Dermis blood vessel endothelial cell (primary cell): ENCODE measurements around the gene RBM33. TPM values are rescaled to one million over a fixed set of nuclear protein-coding genes. Genes with fewer than 3 reads are reported as not detected.
A peak's percentile ranks its signal among the peaks of the same experiment; 100 is the strongest.

Source experiments
- DNase-seq: peaks from one replicate; pipeline ENCODE4 v3.0.0; 2010
- total RNA-seq: library from RNA; depleted of rRNA; stranded (reverse); fragments of >200 nt; gene quantifications from 2 replicates; pipeline ENCODE4 v1.2.3, GENCODE V29; 2014

The RBM33 gene
- total RNA-seq, 1 donor from 2014 or later = 23.1 TPM

DNA sequence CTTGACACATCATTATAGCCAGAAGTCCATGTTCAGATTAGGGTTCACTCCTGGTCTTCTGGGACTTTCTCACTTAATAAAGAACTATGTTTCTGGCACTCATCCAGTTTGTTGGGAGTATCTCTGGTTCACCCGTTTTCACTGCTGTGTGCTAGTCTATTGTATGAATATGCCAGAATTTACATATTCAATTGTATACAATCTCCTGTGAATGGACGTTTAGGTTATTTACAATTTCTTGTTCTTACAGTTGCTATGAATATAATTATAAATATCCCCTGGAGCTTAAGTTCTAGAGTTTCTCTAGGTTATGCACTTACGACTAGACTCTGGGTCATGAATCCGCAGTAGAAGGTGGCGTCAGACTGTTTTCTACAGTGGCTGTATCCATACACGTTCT is 20.0 kb upstream of the RBM33 start:
- DNase-seq = no peak

DNA sequence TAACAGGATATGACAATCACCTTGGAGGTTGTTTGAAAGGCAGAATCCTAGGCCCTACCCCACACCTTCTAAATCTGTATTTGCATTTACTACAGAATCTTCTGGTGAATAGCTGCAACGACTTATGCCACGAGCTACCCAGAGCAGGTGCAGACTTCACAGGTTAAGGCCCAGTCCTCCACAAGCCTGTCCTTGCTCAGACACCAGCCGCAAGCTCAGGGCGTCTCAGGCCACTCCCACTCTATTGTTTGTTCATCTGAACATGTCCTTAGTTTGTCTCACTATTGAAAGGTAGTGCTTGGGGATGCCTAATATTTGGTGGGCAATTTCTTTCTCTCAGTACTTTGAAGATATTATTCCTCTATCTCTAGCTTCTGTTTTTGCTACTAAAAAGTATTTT is 18.9 kb upstream of the RBM33 start:
- no peak for DNase-seq

DNA sequence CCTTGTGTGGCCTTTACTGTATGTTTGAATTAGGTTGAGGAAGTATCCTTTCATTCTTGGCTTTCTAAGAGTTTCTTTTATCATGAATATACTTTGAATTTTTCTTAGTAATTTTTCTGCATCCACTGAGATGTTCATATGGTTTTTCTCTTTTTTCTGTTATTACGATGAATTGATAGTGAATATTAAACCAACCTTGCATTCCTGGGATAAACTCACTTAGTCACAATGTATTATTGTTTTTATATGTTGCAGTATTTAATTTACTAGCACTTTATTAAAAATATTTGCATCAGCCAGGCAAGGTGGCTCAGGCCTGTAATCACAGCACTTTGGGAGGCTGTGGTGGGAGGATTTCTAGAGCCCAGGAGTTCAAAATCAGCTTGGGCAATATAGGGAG is 15.3 kb upstream of the RBM33 start:
- no peak for DNase-seq

DNA sequence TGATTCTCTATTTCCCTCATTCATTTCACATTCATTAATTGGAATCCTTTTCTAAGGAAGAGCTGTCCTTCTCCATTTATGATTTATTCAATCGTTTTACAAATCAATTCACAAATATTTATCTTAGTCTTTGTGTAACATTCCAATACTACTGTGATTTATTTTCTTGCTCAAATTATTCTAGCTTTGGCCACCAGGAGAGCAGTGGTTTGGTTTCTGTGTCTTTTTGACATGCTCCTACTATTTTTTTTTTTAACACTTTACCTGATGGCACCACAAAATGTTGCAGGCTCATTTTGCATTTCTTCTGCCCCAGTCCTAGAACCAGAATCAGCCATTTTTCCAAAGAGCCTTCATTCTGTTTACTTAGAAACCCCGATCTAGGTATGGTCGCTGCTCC is 13.3 kb upstream of the RBM33 start:
- no peak for DNase-seq

DNA sequence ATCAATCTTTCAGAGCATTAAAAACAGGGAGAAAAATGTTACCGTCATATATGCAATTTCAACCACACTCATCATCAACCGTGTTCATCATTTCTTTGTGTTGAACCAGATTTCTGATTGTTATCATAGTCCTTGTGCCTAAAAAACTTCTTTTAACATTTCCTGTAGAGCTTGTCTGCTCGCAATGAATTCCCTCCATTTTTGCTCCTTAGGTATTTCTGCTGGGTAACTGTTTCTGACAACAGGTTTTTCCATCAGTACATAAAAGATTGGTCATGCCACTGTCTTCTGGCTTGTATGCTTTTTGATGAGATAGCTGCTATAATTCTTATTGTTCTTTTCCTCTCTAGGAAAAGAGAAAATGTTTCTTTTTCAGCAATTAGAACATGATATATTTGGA is 8.6 kb upstream of the RBM33 start:
- no peak for DNase-seq

DNA sequence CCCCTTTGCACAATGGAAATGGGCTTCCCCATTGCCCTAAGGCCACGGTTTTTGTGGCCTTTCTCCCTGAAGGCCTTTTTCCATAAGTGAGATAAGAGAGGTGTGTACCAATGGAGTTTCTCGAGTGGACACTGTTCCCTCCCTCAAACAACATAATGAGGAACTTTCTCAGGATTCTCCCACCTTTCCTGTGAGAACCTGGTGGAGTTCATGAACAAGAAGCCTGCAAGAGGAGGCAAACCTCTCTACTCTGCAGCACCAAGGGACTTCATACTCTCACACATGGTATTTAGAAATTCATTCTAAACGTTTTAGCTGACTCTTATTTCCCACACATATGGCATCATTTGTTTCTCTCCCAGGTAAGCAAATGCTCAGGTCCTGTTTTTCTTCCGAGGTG is 7.3 kb upstream of the RBM33 start:
- no peak for DNase-seq

DNA sequence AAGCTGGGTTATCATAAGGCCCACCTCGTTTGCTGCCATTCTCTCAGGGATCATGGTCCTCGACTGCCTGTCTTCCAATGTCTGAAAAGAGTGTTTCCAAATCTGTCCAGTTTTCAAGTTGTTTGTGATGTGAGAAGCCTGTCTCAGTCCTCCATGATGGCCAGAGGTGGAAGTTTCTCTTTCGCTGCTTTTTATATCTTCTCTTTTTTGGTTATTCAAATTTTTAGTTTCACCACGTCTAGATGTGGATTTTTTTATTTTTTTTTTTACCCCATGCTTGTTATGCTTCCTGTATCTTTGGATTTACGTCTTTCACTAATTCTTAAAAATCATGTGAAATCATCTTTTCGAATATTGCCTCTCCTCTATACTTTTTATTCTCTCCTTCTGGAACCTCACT is 6.1 kb upstream of the RBM33 start:
- no peak for DNase-seq

DNA sequence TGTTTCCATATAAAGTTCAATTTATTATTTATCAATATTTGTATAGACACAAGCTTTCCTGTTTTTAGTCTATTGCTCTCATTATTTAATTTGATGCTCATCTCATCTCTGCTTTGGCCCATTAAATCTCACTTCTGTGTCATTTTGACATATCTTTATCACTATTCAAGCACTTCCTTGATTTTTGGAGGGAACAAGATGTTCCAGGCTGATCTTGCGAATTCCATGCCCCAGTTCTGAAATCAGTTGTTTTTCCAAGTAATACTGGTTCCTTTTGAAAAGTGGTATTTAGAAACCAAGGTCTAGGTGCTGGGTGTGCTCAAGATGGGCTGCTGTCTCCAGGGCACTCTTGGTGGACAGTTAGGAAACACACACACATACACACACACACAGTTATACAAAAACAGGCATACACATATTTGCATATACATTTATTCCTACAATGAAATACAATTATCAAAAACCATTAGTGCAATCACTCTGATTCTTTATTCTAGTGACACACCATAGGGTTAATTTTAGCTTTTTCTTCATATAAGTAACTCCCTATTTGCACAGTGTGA is 4.4 kb upstream of the RBM33 start:
- no peak for DNase-seq

DNA sequence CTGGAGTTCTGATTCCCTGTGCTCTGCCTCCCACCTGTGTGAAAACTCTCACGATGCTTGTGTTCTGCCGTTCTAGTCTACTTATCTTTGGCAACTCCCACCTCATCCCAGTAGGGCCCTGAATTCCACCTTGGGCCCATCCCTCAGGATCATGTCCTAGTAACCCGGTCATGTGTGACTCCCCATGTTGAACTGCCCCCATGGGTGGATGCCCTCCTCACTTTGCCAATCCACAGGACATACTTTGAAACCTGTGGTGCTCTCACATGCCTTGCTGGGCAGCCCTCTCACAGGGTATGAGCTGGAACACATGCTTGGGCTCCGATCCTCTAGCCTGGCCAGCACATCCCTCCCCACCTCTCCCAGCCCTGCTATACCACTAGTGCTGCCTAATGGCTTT is 3.8 kb upstream of the RBM33 start:
- no peak for DNase-seq

DNA sequence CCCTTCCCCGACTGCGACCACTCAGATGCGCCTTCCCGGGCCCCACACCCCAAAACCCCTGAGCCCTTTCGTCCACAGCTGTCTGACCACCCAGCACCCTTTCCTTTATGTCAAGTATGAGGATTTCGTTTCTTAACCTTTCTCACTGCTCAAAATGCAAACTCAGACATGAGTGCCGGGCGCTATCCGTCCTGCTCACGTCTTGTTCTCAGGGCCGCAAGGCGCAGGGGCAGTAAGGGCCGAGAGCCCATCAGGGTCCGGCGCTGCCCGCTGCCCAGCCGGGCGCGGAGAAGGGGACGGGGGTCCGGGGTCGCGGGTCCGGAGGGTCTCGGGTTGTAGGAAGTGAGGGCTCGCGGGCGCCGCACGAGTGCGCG is 670 bp upstream of the RBM33 start:
- DNase-seq = no peak

DNA sequence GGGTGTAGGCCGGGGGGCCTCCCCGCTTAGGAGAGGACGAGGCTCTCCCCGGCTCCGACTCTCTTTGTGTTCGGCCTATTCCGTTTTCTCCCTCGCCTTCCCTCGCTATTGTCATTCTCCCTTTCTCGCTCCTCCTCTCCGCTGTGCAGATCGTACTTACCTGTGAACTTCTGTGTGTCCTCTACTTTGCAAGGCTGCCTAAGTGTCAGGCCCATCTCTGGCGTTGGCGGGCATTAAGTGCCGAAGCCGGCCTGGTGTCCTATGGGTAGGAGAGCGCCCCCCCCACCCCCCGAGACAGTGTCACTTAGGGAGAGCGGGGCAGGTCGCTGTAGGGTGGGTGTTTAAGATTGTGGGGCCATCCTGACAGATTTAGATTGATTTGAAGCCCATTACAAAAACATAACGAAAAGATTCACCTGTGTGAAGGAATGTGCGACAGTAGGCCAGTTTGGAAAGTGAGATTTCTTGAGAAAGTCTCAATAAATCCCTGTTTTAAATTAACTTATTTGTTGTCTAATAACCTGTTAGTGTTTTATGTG is 579 bp downstream of the RBM33 start:
- DNase-seq = peak; percentile 60

DNA sequence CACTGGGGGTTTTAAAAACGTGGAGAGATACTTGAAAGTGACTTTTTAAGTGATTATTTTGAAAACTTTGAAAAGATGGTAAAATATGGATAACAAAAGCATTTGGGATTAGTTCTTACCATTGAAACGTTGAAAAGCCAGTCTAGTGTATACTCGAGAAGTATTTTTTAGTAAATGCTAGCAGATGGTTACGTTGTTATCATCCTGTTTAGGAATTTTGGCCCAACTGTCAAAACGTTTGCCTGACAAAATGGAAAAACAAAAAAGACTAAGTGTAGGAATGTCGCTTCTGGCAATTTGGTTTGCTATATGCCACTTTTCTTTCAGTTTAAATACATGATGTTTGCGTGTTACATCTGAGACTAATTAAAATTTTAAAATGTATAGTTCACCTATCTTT is 1.2 kb downstream of the RBM33 start:
- no peak for DNase-seq

DNA sequence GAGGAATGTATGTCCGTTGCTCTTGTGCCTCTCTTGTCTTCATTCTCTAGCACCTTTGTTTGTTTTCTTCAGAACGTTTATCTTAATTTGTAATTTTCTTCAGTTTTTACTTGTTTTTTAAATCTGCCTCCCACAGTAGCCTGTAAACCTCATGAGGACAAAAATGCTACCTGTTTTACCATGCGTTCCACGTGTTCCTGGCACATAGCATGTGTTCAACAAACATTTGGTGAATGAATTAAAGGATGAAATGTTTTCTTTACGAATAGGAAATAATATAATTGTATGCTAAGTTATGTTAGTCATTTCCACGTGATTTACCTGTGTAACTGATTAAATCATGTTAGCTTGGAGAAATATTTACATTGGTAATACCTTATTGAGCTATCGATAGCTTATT is 2.2 kb downstream of the RBM33 start:
- DNase-seq = no peak

DNA sequence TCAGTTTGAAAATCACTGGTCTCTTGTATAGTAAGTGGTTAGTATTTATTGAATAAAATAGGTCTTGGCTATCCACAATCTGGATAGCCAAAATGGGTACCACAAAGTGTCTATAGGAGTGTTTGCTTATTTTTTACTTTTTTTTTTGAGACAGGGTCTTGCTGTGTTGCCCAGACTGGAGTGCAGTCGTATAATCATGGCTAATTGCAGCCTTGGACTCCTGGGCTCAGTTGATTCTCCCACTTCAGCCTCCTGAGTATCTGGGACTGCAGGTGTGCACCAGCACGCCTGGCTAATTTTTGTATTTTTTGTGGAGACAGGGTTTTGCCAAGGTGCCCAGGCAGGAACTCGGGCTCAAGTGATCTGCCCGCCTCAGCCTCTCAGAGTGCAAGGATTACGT is 2.8 kb downstream of the RBM33 start:
- DNase-seq = no peak

DNA sequence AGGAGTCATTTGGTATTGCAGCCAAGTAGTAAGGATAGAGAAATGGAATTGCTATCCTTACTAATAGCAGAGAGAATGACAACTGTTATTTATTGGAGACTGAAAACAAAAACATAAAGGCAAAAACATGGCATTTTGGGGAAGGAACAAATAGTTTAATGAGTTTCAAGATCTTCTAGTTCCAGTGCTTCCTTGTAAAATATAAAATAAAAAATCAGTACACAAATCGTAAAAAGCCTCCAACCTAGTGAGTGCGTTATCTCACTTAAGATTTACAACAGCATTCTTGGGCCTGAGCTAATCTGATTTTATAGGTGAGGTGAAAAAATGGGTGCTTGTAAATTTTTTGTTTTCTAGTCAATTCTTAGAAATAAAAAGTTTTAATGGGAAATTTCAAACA is 3.3 kb downstream of the RBM33 start:
- no peak for DNase-seq

DNA sequence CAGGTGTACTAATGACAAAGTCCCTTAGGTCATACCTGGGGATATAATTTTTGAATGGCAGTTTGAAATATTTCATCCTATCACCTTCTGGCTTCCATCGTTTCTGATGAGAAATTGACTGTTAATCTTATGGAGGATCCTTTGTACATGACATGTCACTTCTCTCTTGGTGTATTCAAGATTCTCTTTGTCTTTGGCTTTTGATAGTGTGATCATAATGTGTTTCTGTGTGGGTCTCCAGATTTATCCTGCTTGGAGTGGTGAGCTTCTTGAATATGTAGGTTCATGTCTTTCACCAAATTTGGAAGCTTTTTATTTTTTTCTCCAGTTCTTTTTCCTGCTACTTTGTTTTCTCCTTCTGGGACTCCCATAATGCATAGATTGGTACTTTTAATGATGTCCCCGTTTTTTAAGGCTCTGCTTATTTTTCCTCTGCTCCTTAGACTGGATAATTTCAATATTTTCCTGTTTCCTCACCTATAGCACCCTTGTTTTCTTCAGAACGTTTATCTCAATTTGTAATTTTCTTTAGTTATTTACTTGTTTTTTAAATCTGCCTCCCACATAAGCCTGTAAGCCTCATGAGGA is 4.4 kb downstream of the RBM33 start:
- DNase-seq = no peak

DNA sequence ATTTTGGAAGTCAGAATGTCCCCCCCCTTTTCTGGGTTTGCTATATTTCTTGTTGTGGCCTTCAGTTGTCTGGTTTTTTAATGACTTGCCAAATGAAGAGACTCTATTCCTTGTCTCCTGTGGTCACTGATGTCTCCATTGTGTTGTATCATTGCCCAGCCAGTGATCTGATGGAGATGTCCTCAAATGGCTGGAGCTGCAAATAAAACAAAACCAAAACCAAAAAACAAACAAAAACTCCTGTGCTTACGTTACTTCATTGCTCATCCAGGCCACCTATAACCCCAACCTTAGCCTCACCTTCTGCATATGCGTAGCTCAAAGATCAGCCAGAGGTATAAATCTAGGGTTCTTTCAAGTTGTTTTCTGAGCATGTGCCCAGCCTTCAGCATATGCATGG is 5.1 kb downstream of the RBM33 start:
- DNase-seq = no peak

DNA sequence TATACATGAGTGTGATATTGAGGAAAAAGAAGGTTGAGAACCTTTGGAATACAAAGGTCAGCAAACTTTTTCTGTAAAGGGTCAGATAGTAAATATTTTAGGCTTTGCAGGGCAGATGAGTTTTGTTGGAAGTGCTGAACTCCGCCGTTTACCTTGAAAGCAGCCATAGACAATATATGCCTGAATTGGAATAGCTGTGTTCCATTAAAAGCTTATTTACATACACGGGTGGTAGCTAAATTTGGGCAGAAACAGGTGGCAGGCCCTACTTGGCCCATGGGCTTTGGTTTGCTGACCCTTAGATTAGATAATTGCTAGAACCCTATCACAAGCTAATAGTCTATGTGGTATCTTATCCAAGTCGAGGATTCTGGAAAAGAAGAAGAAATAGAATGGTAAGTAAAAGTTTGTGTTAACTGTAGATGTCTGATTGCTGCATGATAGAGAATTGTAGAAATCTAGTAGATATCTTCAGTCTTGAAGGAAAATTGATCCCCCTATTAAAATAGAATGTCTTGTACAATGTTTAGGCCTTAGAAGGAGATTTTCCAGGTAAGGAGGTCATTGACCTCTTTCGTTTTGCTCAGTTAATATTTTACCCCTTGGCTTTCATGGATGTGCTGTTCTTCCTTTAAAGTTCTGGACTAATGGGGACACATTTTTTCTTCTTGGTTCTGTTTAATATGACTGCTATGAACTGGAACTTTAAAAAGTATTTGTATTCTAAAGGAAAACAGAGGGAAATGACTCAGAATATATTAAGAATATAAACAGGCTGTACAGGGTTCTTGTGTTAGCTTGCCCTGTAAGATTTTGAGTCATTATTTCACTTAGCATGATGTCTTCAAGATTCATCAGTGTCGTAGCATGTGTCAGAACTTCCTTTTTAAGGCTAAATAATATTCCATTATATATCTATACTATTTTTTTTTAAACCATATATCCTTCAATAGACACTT is 8.0 kb downstream of the RBM33 start:
- DNase-seq = peak; percentile 66

DNA sequence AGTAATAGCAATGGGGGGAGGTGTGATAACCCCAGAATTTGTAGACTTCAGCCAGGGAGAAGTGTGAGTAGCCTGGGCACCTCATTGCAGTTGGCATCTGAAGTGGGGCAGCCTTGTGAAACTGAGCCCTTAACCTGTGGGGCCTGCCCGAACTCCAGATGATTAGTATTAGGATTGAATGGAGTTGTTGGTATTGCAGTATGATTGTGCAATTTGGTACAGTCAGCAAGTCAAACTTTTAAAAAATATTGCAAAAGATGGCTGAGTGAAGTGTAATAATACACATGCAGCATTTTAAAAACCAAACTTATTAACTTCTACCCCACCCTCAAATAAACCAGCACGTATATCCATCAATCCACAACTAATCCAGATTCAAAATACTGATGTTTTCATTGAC is 9.3 kb downstream of the RBM33 start:
- DNase-seq = no peak

DNA sequence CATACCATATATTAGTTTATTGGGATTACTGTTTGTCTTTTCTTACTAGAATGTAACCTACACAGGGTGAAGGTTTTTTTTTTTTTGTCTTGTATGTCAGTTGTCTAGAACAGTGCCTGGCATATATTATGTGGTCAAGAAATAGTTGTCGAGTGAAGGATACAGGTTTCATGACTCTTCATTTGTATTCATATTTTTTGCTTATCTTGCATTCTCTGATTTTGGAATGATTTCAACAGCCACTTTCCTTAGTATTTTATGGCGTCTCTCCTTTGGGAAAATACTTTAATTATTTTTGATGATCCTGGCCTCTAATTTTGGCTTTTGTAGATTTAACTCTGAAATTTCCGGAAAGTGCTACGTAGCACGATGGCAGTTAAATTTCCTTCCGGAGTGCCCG is 12.4 kb downstream of the RBM33 start:
- no peak for DNase-seq

DNA sequence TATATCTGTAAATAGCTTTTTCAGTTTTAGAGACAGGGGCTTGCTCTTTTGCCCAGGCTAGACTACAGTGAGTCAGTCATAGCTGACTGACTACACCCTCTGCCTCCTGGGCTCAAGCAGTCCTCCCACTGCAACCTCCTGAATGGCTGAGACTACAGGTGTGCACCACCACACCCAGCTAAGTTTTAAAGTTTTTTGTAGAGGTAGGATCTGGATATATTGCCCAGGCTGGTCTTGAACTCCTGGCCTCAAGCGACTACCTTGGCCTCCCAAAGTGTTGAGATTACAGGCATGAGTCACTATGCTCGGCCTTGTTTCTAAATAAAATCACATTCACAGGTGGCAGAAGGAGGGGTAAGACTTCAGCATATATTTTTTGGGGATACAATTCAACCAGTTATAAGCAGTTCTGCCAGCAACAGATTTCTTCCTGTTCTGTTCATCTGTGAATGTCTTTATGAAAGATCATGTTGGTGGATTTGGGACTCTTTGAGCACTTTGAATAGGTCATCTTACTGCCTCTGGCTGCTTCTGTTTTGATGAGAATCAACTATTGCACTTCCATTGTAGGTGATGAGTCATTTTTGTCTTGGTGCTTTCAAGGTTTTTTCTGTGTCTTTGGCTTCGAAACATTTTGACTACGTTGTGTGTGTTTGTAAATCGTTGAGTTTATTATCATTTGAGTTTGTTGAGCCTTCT is 15.7 kb downstream of the RBM33 start:
- DNase-seq = peak; percentile 40

DNA sequence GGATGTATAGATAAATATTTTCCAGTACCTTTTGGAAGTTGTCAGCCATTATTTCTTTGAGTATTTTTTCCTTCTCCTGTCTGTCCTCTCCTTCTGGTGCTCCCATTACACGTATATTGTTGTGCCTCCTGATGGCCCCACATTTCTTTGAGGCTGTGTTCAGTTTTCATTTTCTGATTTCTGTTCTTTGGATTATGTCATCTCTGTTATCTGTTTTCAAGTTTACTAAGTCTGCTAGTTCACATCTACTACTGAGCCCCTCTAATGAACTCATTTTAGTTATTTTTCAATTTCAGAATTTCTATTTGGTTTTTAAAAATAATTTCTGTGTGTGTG is 16.3 kb downstream of the RBM33 start:
- DNase-seq = no peak

DNA sequence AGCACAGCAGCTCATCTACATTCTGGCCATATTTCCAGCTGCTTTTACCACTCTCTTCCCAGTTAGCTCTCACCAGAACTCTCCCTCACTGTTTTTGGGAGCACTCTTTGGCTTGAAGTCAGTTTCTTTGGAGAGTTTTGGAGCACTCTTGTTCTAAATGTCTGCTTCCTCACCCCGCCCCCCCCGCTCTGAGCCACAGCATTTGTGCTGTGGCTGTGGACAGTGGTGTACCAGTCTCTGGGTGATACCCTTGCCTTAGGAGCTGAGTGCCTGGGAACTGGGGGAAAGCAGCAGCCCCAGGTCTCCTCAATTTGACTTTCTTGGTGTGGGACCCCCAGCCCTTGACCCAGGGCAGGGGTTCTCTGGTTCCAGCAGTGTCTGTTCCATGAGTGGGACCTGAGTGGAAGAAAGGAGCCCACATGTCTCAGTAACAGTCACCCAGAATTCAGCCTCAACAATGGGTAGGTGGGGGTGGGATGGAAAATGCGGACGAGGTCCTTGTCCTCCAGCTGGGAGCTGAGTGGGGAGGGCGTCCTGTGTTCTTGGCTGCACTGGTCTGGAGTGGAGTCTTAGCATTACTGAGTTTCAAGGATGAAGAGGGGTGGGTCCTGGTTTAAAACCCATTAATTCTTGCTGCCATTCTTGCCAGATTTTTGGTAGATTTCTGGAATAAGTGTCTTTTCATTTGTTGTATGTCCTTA is 18.0 kb downstream of the RBM33 start:
- no peak for DNase-seq
